GM12878 (cell line): ENCODE data around the gene TNFSF8. TPM values are rescaled to one million over a fixed set of nuclear protein-coding genes. Genes with fewer than 3 reads are reported as not detected.

Source experiments
- ATAC-seq: fragments of 200-7000 bp; cut with Tn5 transposase; 3 replicates; pipeline ENCODE4 v1.9.1; 2020; ENCODE audit warnings: mild to moderate bottlenecking, moderate library complexity
- BruUV-seq: library from RNA; stranded (reverse); fragments of 400-500 nt; replicated peaks from 2 replicates; lab custom pipeline; 2021; lab: Mats Ljungman, UMichigan
- CTCF ChIA-PET: fragments of 300-600 bp; sonication (Branson Sonifier 250); formaldehyde crosslinking; extraction: SDS; loops from one replicate; lab custom pipeline; 2021; ENCODE audit warnings: inconsistent platforms; lab: Yijun Ruan, JAX
- POLR2A ChIA-PET: fragments of 350-600 bp; formaldehyde crosslinking; extraction: SDS; loops from one replicate; lab custom pipeline; 2021; ENCODE audit warnings: inconsistent platforms; lab: Charles Lee
- RAD21 ChIA-PET: fragments of 300-600 bp; sonication (Branson Sonifier 250); formaldehyde crosslinking; loops from one replicate; lab custom pipeline; 2023; ENCODE audit warnings: antibody characterized with exemption; ENCODE audit not compliant: unreplicated experiment; lab: Charles Lee
- SMC1A ChIA-PET: fragments of 300-600 bp; sonication (Branson Sonifier 250); formaldehyde crosslinking; loops from one replicate; lab custom pipeline; 2023; ENCODE audit not compliant: unreplicated experiment, uncharacterized antibody; lab: Charles Lee
- DNase-seq: peaks from one replicate; pipeline ENCODE4 v3.0.0-alpha.2; 2011; ENCODE audit warnings: low read depth, low spot score
- FAIRE-seq: peaks from 3 replicates; lab custom pipeline; 2011; peaks lifted over from hg19 to GRCh38; lab: Jason Lieb, UNC
- H2AFZ ChIP-seq: 2 replicates; pipeline ENCODE4 v1.6.0; 2011; ENCODE audit warnings: low read depth, low read length, control low read depth; ENCODE audit not compliant: control insufficient read depth
- H3K27ac ChIP-seq: 2 replicates; pipeline ENCODE4 v1.5.1; 2011; ENCODE audit warnings: control low read depth; ENCODE audit not compliant: control insufficient read depth, insufficient read depth
- H3K27me3 ChIP-seq, 2 experiments: replicated peaks in 1 of 2; 2 replicates each; pipeline versions ENCODE4 v1.6.0 to v1.6.1; 2011; ENCODE audit warnings: low read length in 1 of 2; ENCODE audit not compliant: control insufficient read depth in 2 of 2, insufficient read depth in 2 of 2
- H3K36me3 ChIP-seq, 2 experiments: 2 replicates each; pipeline ENCODE4 v1.5.1; 2011; ENCODE audit warnings: low read length in 1 of 2; ENCODE audit not compliant: control insufficient read depth in 2 of 2, insufficient read depth in 2 of 2
- H3K4me1 ChIP-seq: 2 replicates; pipeline ENCODE4 v1.6.1; 2011; ENCODE audit warnings: mild to moderate bottlenecking, low read length, moderate library complexity, mixed read lengths; ENCODE audit not compliant: control insufficient read depth, insufficient read depth
- H3K4me2 ChIP-seq: 2 replicates; pipeline ENCODE4 v1.6.0; 2011; ENCODE audit warnings: control low read depth; ENCODE audit not compliant: control insufficient read depth, insufficient read depth
- H3K4me3 ChIP-seq: fragments of 200-600 bp; sonication (generic); 2 replicates; pipeline ENCODE4 v1.5.1; 2016
- H3K79me2 ChIP-seq: 2 replicates; pipeline ENCODE4 v1.6.0; 2011; ENCODE audit warnings: low read length; ENCODE audit not compliant: control insufficient read depth, insufficient read depth
- H3K9ac ChIP-seq: 2 replicates; pipeline ENCODE4 v1.8.0; 2011; ENCODE audit warnings: low read length, control low read depth, mixed read lengths; ENCODE audit not compliant: control insufficient read depth, insufficient read depth
- H3K9me3 ChIP-seq: replicated peaks from 3 replicates; pipeline ENCODE4 v1.5.1; 2011; ENCODE audit warnings: mild to moderate bottlenecking, low read length; ENCODE audit not compliant: control insufficient read depth, insufficient read depth
- H4K20me1 ChIP-seq: 2 replicates; pipeline ENCODE4 v1.6.0; 2011; ENCODE audit not compliant: control insufficient read depth, insufficient read depth
- DPF2 ChIP-seq: fragments of 450-650 bp; IDR thresholded peaks from 2 replicates; pipeline ENCODE4 v1.6.1; 2017; ENCODE audit warnings: mild to moderate bottlenecking
- HSF1 ChIP-seq: fragments of 150-350 bp; IDR thresholded peaks from 2 replicates; pipeline ENCODE4 v1.6.1; 2014; ENCODE audit warnings: mild to moderate bottlenecking, low read depth, low read length
- MTA2 ChIP-seq: fragments of 450-650 bp; IDR thresholded peaks from 2 replicates; pipeline ENCODE4 v1.6.1; 2016; ENCODE audit warnings: low read depth, mild to moderate bottlenecking, moderate library complexity
- PRDM15 ChIP-seq: fragments of 450-650 bp; formaldehyde crosslinking; IDR thresholded peaks from 2 replicates; pipeline ENCODE4 v1.4.0; 2020; ENCODE audit warnings: mild to moderate bottlenecking, moderate library complexity
- SIN3A ChIP-seq: IDR thresholded peaks from 2 replicates; pipeline ENCODE4 v1.6.1; 2012; ENCODE audit warnings: low read depth, low read length, improper control_type of control experiment
- SKIL ChIP-seq: fragments of 450-650 bp; IDR thresholded peaks from 2 replicates; pipeline ENCODE4 v1.6.1; 2017; ENCODE audit warnings: mild to moderate bottlenecking, low read depth, inconsistent platforms; ENCODE audit not compliant: poor library complexity, severe bottlenecking
- SMAD5 ChIP-seq: IDR thresholded peaks from 2 replicates; pipeline ENCODE4 v1.6.1; 2016; ENCODE audit warnings: antibody characterized with exemption, low read depth
- SRF ChIP-seq, 2 experiments: IDR thresholded peaks; 2 replicates each; pipeline ENCODE4 v1.6.1; 2011; ENCODE audit warnings: low read depth in 2 of 2, low read length in 2 of 2, mild to moderate bottlenecking in 1 of 2, moderate library complexity in 1 of 2
- WGBS: methylation state at CpG from one replicate; pipeline ENCODE4 v1.1.6; 2016; ENCODE audit warnings: low lambda C conversion rate; ENCODE audit not compliant: insufficient replicate concordance, insufficient coverage; ENCODE audit errors: missing lambda C conversion rate; 5-methylcytosine and 5-hydroxymethylcytosine counted together
- in situ Hi-C: fragments of 300-500 bp; cut with MboI; formaldehyde crosslinking; loops from 9 replicates; pipeline ENCODE4 v1.14.3; 2018; ENCODE audit warnings: mixed read lengths
- intact Hi-C: fragments of 100-400 bp; cut with micrococcal nuclease; formaldehyde crosslinking; loops from one replicate; pipeline ENCODE4 v1.14.2; 2022; ENCODE audit not compliant: unreplicated experiment
- polyA plus RNA-seq, 11 experiments: library from polyadenylated mRNA; depleted of rRNA in 4 of 11; unstranded in 6 of 11; stranded (reverse) in 5 of 11; fragments of >200 nt; fragmentation: Nextera tagmentation in 4 of 11; fragmentation: Illumina TruSeq in 1 of 11; extraction: Ambion mirVana in 4 of 11; extraction: Trizol in 1 of 11; gene quantifications; 1 replicate in 1 of 11; 2 replicates in 10 of 11; pipeline versions ENCODE4 v1.2.1 to v1.2.3, GENCODE V29; 2011 to 2016; ENCODE audit warnings: inconsistent platforms in 2 of 11, missing spikeins in 2 of 11, low read depth in 1 of 11
- total RNA-seq, 4 experiments: library from RNA; depleted of rRNA in 3 of 4; stranded (reverse); fragments of >200 nt in 3 of 4; fragmentation: Illumina TruSeq in 1 of 4; extraction: Trizol in 1 of 4; gene quantifications; 2 replicates each; pipeline versions ENCODE4 v1.2.1 to v1.2.3, GENCODE V29; 2013 to 2021

TNFSF8 gene
- total and polyA plus RNA-seq, 10 of the 15 experiments (the other 5 are each of a cell fraction or from before 2014, with no cell fraction given) = 0.10 to 0.29 (median 0.15) TPM; not detected in 7

GRCh38 chr9:114947058-114947457 lies 16.7 kb upstream of the TNFSF8 start (continued):
- no peak for TF ChIP-seq PRDM15 (CRISPR knock-in tag)
- TF ChIP-seq SIN3A = no peak
- TF ChIP-seq MTA2 = no peak
- TF ChIP-seq HSF1 = no peak
- TF ChIP-seq SMAD5 = no peak

GRCh38 chr9:114945616-114946412 lies 15.4 kb upstream of the TNFSF8 start:
- POLR2A ChIA-PET = no interaction called here
- WGBS = 3% methylated on average over 2 of the region's 2 CpGs
- FAIRE-seq (no peak), ATAC-seq (no peak), DNase-seq (no peak)
- Histone ChIP-seq H3K27ac (no peak overlapping the region), H3K27me3 (peaks cover 0 to 2% of the 10 kb centered on the region in 2 experiments; a peak in 1 of 4 replicates), H4K20me1 (no peaks in the 10 kb centered on the region), H3K4me2 (no peak overlapping the region), H2AFZ (no peak overlapping the region), H3K36me3 (no peaks in the 10 kb centered on the region), H3K4me1 (no peaks in the 10 kb centered on the region), H3K4me3 (no peak overlapping the region), H3K9me3 (no peaks in the 10 kb centered on the region), H3K79me2 (no peaks in the 10 kb centered on the region), H3K9ac (no peak overlapping the region)
- in situ Hi-C loops = no loop called here
- BruUV-seq = no TSS peak
- RAD21 ChIA-PET = interaction anchor here (1.8 kb wide), 1 partner anchor 68 kb away, joined by 4 read pairs; no protein-coding TSS in a partner anchor
- intact Hi-C loops = no loop called here
- CTCF ChIA-PET = interaction anchor here (1.5 to 1.6 kb wide), 2 partner anchors 37 to 69 kb away, joined by 3 to 5 read pairs; no protein-coding TSS in a partner anchor
- SMC1A ChIA-PET = interaction anchor here (0.7 to 1.5 kb wide), 7 partner anchors 8 to 269 kb away, joined by 3 to 4 read pairs (median 3); no protein-coding TSS in a partner anchor
- TF ChIP-seq PRDM15 (CRISPR knock-in tag) (no peak), DPF2 (no peak), SRF (IDR thresholded peaks at IDR 0.05; ENCODE audit: low read depth in 2 of 2, low read length in 2 of 2) (no peak), SKIL (no peak)
